22Rv1 (cell line): ENCODE data around the gene CLDN17.
A peak's percentile ranks its signal among the peaks of the same experiment; 100 is the strongest.

Experiments used
- H3K27ac ChIP-seq: fragments of 450-650 bp; 2 replicates; pipeline ENCODE4 v1.5.1; 2017
- CTCF ChIP-seq: fragments of 450-650 bp; IDR thresholded peaks from 2 replicates; pipeline ENCODE4 v1.5.1; 2017; ENCODE audit warnings: mild to moderate bottlenecking
- ZFX ChIP-seq: fragments of 450-650 bp; IDR thresholded peaks from 2 replicates; pipeline ENCODE4 v1.6.1; 2017; ENCODE audit warnings: antibody characterized with exemption, borderline replicate concordance

Gene CLDN17

GRCh38 chr21:30194701-30195299 lies 28.2 kb upstream of the CLDN17 start:
- TF ChIP-seq ZFX (no peak), CTCF (peak; percentile 83)
- H3K27ac ChIP-seq: no peak overlapping the region

GRCh38 chr21:30193201-30193600 lies 26.6 kb upstream of the CLDN17 start:
- H3K27ac ChIP-seq: no peak overlapping the region
- TF ChIP-seq CTCF: no peak
- no peak for TF ChIP-seq ZFX

- TF ChIP-seq CTCF: no peak
- no peak overlapping the region for H3K27ac ChIP-seq
Measured at GRCh38 chr21:30190554-30190953, 23.9 kb upstream of the CLDN17 start.

GRCh38 chr21:30189773-30190172 lies 23.2 kb upstream of the CLDN17 start:
- H3K27ac ChIP-seq: no peak overlapping the region
- no peak for TF ChIP-seq ZFX
- no peak for TF ChIP-seq CTCF

- H3K27ac ChIP-seq: no peak overlapping the region
- TF ChIP-seq ZFX: no peak
- TF ChIP-seq CTCF: no peak
Measured at GRCh38 chr21:30186242-30186641, 19.6 kb upstream of the CLDN17 start.

GRCh38 chr21:30168086-30168485 lies 1.5 kb upstream of the CLDN17 start:
- TF ChIP-seq ZFX (no peak), CTCF (no peak)
- no peak overlapping the region for H3K27ac ChIP-seq

- no peak overlapping the region for H3K27ac ChIP-seq
- no peak for TF ChIP-seq ZFX
- TF ChIP-seq CTCF: no peak
Measured at GRCh38 chr21:30166171-30166570, 434 bp downstream of the CLDN17 start.
